K562 (cell line): ENCODE measurements around the gene OCA2. TPM values are rescaled to one million over a fixed set of nuclear protein-coding genes. Genes with fewer than 3 reads are reported as not detected.

Source experiments
- ATAC-seq: fragments of 200-7000 bp; cut with Tn5 transposase; 3 replicates; pipeline ENCODE4 v1.9.1; 2020; ENCODE audit warnings: moderate library complexity
- BruUV-seq: library from RNA; stranded (reverse); fragments of 400-500 nt; replicated peaks from 2 replicates; lab custom pipeline; 2021; lab: Mats Ljungman, UMichigan
- CTCF ChIA-PET: fragments of 300-600 bp; formaldehyde crosslinking; extraction: SDS; loops from one replicate; lab custom pipeline; 2021; ENCODE audit warnings: low intra/inter-chr PET ratio; lab: Yijun Ruan, JAX
- POLR2A ChIA-PET: fragments of 300-600, 350-650 bp; sonication (Branson Sonifier 250); formaldehyde crosslinking; extraction: SDS; loops from one replicate; lab custom pipeline; 2021; ENCODE audit warnings: antibody characterized with exemption, inconsistent platforms; lab: Yijun Ruan, JAX
- DNase-seq, 4 experiments: peaks; one replicate each; pipeline versions ENCODE4 v3.0.0 to v3.0.0-alpha.2; 2011 to 2018; ENCODE audit warnings: low spot score in 3 of 4, mixed read lengths in 3 of 4; ENCODE audit errors: extremely low read depth in 1 of 4
- FAIRE-seq: peaks from 2 replicates; lab custom pipeline; 2011; peaks lifted over from hg19 to GRCh38; lab: Jason Lieb, UNC
- H2AFZ ChIP-seq: 2 replicates; pipeline ENCODE4 v1.6.0; 2011; ENCODE audit warnings: low read depth, low read length, control low read depth, inconsistent platforms
- H3K27ac ChIP-seq: fragments of 200-600 bp; 3 replicates; pipeline ENCODE4 v1.8.0; 2011; ENCODE audit warnings: low read depth, mild to moderate bottlenecking, control low read depth, inconsistent platforms, low read length, moderate library complexity, mixed read lengths; ENCODE audit errors: extremely low read depth
- H3K27me3 ChIP-seq, 2 experiments: fragments of 300-600 bp in 1 of 2; 2 replicates in 1 of 2; 3 replicates in 1 of 2; pipeline versions ENCODE4 v1.6.0 to v1.8.0; 2011; ENCODE audit warnings: inconsistent platforms in 2 of 2, low read length in 2 of 2, mild to moderate bottlenecking in 1 of 2, mixed read lengths in 1 of 2, moderate library complexity in 1 of 2; ENCODE audit not compliant: control insufficient read depth in 2 of 2, insufficient read depth in 2 of 2
- H3K36me3 ChIP-seq: fragments of 300-600 bp; 3 replicates; pipeline ENCODE4 v1.8.0; 2011; ENCODE audit warnings: mild to moderate bottlenecking, low read length, inconsistent platforms; ENCODE audit not compliant: control insufficient read depth, insufficient read depth
- H3K4me1 ChIP-seq, 2 experiments: fragments of 200-600 bp in 1 of 2; replicated peaks in 1 of 2; 2 replicates in 1 of 2; 3 replicates in 1 of 2; pipeline versions ENCODE4 v1.5.1 to v1.8.0; 2011; ENCODE audit warnings: inconsistent platforms in 2 of 2, low read length in 2 of 2, mild to moderate bottlenecking in 1 of 2, mixed read lengths in 1 of 2, moderate library complexity in 1 of 2; ENCODE audit not compliant: control insufficient read depth in 2 of 2, insufficient read depth in 2 of 2
- H3K4me2 ChIP-seq: 2 replicates; pipeline ENCODE4 v1.6.1; 2011; ENCODE audit warnings: low read length, control low read depth, inconsistent platforms, mixed read lengths; ENCODE audit not compliant: insufficient read depth
- H3K4me3 ChIP-seq: fragments of 200-600 bp; sonication (generic), shearing (Covaris generic); 2 replicates; pipeline ENCODE4 v1.5.1; 2016; ENCODE audit warnings: control low read depth, inconsistent platforms
- H3K79me2 ChIP-seq: fragments of 200-600 bp; 3 replicates; pipeline ENCODE4 v1.8.0; 2011; ENCODE audit warnings: low read length, inconsistent platforms; ENCODE audit not compliant: control insufficient read depth, insufficient read depth
- H3K9ac ChIP-seq, 2 experiments: 2 replicates each; pipeline versions ENCODE4 v1.6.0 to v1.6.1; 2011; ENCODE audit warnings: low read depth in 2 of 2, low read length in 2 of 2, control low read depth in 1 of 2, inconsistent platforms in 1 of 2, mild to moderate bottlenecking in 1 of 2, mixed read lengths in 1 of 2; ENCODE audit not compliant: insufficient read depth in 1 of 2
- H3K9me1 ChIP-seq: one replicate; pipeline ENCODE4 v1.6.0; 2011; ENCODE audit warnings: inconsistent platforms, mild to moderate bottlenecking, low read length, moderate library complexity; ENCODE audit not compliant: control insufficient read depth, insufficient read depth
- H3K9me3 ChIP-seq: replicated peaks from 2 replicates; pipeline ENCODE4 v1.5.1; 2011; ENCODE audit warnings: low read depth, low read length, inconsistent platforms; ENCODE audit not compliant: control insufficient read depth, insufficient read depth
- H4K20me1 ChIP-seq: replicated peaks from 2 replicates; pipeline ENCODE4 v1.6.1; 2011; ENCODE audit warnings: low read length, inconsistent platforms, mixed read lengths; ENCODE audit not compliant: control insufficient read depth, insufficient read depth
- CBX5 ChIP-seq: IDR thresholded peaks from 2 replicates; pipeline ENCODE4 v1.6.1; 2014; ENCODE audit warnings: low read depth, borderline replicate concordance
- DACH1 ChIP-seq: fragments of 450-650 bp; IDR thresholded peaks from 2 replicates; pipeline ENCODE4 v1.6.1; 2018; ENCODE audit not compliant: partially characterized antibody
- ELF4 ChIP-seq: fragments of 450-650 bp; formaldehyde crosslinking; IDR thresholded peaks from 2 replicates; pipeline ENCODE4 v1.4.0; 2022; ENCODE audit warnings: missing genetic modification characterization
- FOSL1 ChIP-seq: fragments of 200-800 bp; sonication (Bioruptor generic); conservative IDR thresholded peaks from 2 replicates; pipeline ENCODE4 v1.6.1; 2016; ENCODE audit warnings: missing genetic modification characterization, missing compliant biosample characterization
- IFI16 ChIP-seq: fragments of 250-450 bp; sonication (Bioruptor Pico); IDR thresholded peaks from 2 replicates; pipeline ENCODE4 v2.1.2; 2022; ENCODE audit warnings: mild to moderate bottlenecking, inconsistent platforms
- KLF6 ChIP-seq: fragments of 250-450 bp; sonication (Bioruptor Pico); IDR thresholded peaks from 2 replicates; pipeline ENCODE4 v1.4.0; 2020; ENCODE audit warnings: mild to moderate bottlenecking, moderate library complexity, borderline replicate concordance
- MEIS2 ChIP-seq: fragments of 450-650 bp; IDR thresholded peaks from 2 replicates; pipeline ENCODE4 v1.6.1; 2014; ENCODE audit warnings: mild to moderate bottlenecking; ENCODE audit not compliant: partially characterized antibody
- PRPF4 ChIP-seq: fragments of 200-400 bp; formaldehyde crosslinking; IDR thresholded peaks from one replicate; pipeline ENCODE4 v1.6.1; 2017; ENCODE audit warnings: low read length, low read depth, mild to moderate bottlenecking; ENCODE audit not compliant: insufficient read depth, poor library complexity, severe bottlenecking
- RUNX1 ChIP-seq: sonication (generic); IDR thresholded peaks from 2 replicates; pipeline ENCODE4 v1.6.1; 2016; ENCODE audit warnings: antibody characterized with exemption, low read depth
- SMAD2 ChIP-seq: fragments of 150-350 bp; IDR thresholded peaks from 2 replicates; pipeline ENCODE4 v1.6.1; 2014; ENCODE audit warnings: low read depth, mild to moderate bottlenecking, low read length
- ZKSCAN3 ChIP-seq: fragments of 250-450 bp; sonication (Bioruptor Pico); IDR thresholded peaks from 2 replicates; pipeline ENCODE4 v1.4.0; 2020
- ZNF354B ChIP-seq: fragments of 250-450 bp; sonication (Bioruptor Pico); IDR thresholded peaks from 2 replicates; pipeline ENCODE4 v1.4.0; 2020
- ZNF561 ChIP-seq: fragments of 450-650 bp; formaldehyde crosslinking; conservative IDR thresholded peaks from 2 replicates; pipeline ENCODE4 v1.4.0; 2020; ENCODE audit warnings: mild to moderate bottlenecking, moderate library complexity
- WGBS: fragments of 100-300 bp; shearing (Covaris generic); methylation state at CpG from one replicate; pipeline ENCODE4 v1.1.6; 2016; ENCODE audit warnings: low coverage, mixed read lengths; ENCODE audit not compliant: insufficient coverage; ENCODE audit errors: missing lambda C conversion rate; 5-methylcytosine and 5-hydroxymethylcytosine counted together
- in situ Hi-C: fragments of 300-500 bp; cut with MboI; formaldehyde crosslinking; loops from 4 replicates; pipeline ENCODE4 v1.15.0; 2018; ENCODE audit warnings: inconsistent platforms, mixed read lengths
- intact Hi-C: fragments of 100-400 bp; cut with micrococcal nuclease; formaldehyde crosslinking; loops from 2 replicates; pipeline ENCODE4 v1.14.2; 2022
- polyA plus RNA-seq, 8 experiments: library from polyadenylated mRNA; depleted of rRNA in 4 of 8; stranded (reverse) in 5 of 8; unstranded in 3 of 8; fragments of >200 nt; fragmentation: Nextera tagmentation in 2 of 8; fragmentation: Illumina TruSeq in 1 of 8; extraction: Ambion mirVana in 2 of 8; extraction: Trizol in 1 of 8; gene quantifications; 2 replicates each; pipeline versions ENCODE4 v1.2.1 to v1.2.3, GENCODE V29; 2011 to 2014; ENCODE audit warnings: inconsistent platforms in 1 of 8, missing spikeins in 1 of 8
- total RNA-seq, 7 experiments: library from RNA; depleted of rRNA in 6 of 7; stranded (reverse); fragments of >200 nt in 6 of 7; fragmentation: Illumina TruSeq in 2 of 7; extraction: Trizol in 2 of 7; gene quantifications; 2 replicates each; pipeline versions ENCODE4 v1.2.1 to v1.2.3, GENCODE V29; 2011 to 2021; ENCODE audit warnings: low replicate concordance in 1 of 7
- TF ChIP-seq, protein P1 (sequence below): fragments of 450-650 bp; formaldehyde crosslinking; IDR thresholded peaks from 2 replicates; pipeline ENCODE4 v1.4.0; 2020; ENCODE audit warnings: mild to moderate bottlenecking, moderate library complexity

The OCA2 gene
- total and polyA plus RNA-seq, 9 of the 15 experiments (the other 6 are each of a cell fraction or from before 2014, with no cell fraction given) = 0.07 to 0.59 (median 0.17) TPM; not detected in 1

DNA sequence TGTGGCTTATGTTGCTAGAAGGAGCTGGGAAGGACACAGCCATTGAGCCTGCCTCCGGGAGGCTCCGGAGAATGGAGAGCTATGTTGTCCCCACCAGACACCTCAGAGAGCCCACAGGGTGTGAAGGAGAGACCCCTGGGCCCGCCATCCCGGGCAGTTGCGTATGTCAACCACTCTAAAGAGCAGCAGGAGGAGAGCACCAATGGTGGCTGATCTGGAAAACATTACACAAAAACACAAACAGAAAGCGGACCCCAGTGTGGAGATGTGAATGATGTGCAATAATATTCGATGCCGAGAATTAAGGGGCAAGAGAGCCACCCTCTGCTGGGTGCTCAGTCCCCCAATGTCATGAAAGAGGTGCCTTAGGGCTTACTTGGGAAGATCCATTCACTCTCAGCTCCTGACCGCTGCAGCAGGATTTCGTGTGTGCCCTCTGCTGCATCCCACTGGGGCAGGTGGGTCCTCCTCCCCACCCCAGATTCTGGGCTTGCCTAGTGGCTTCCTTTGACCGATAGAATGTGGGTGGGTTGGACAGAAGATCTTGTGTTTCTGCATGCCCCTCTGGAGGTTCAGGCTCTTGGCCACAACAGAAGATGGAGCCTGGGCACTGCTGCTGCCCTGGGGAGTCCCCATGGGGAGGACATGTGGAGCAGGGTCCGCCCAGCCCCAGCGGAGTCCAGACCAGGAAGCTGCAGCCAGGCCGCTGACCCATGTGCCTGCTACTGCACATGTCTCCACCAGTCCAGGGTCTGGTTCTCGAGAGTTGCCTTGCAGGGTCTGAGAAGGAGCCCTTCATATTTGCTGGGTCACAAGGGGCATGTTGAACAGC is 245.3 kb downstream of the OCA2 start:
- Histone ChIP-seq H3K9ac (no peak overlapping the region), H3K36me3 (no peaks in the 10 kb centered on the region), H3K27ac (no peak overlapping the region), H3K9me3 (no peaks in the 10 kb centered on the region), H4K20me1 (no peaks in the 10 kb centered on the region), H3K27me3 (peaks cover 0 to 18% of the 10 kb centered on the region in 2 experiments; a peak in 1 of 5 replicates), H3K4me3 (no peak overlapping the region), H3K9me1 (no peaks in the 10 kb centered on the region), H3K4me2 (no peak overlapping the region), H2AFZ (no peak overlapping the region), H3K4me1 (no peaks in the 10 kb centered on the region), H3K79me2 (no peaks in the 10 kb centered on the region)
- ChIA-PET CTCF (no interaction called here), POLR2A (interaction anchor here (1.0 kb wide), 1 partner anchor 24 kb away, joined by 4 read pairs; no protein-coding TSS in a partner anchor)
- ATAC-seq = no peak
- WGBS = 2% methylated on average over 15 of the region's 15 CpGs
- BruUV-seq = no TSS peak
- TF ChIP-seq ZKSCAN3 (CRISPR knock-in tag) (no peak), CBX5 (no peak), MEIS2 (no peak), ZNF354B (CRISPR knock-in tag) (no peak), FOSL1 (tag) (no peak), DACH1 (no peak), ELF4 (CRISPR knock-in tag) (no peak), SMAD2 (no peak), IFI16 (no peak), KLF6 (CRISPR knock-in tag) (no peak), RUNX1 (no peak), ZNF561 (CRISPR knock-in tag) (no peak), PRPF4 (no peak)
- TF ChIP-seq, protein P1, sequence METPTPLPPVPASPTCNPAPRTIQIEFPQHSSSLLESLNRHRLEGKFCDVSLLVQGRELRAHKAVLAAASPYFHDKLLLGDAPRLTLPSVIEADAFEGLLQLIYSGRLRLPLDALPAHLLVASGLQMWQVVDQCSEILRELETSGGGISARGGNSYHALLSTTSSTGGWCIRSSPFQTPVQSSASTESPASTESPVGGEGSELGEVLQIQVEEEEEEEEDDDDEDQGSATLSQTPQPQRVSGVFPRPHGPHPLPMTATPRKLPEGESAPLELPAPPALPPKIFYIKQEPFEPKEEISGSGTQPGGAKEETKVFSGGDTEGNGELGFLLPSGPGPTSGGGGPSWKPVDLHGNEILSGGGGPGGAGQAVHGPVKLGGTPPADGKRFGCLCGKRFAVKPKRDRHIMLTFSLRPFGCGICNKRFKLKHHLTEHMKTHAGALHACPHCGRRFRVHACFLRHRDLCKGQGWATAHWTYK (CRISPR knock-in tag) = no peak
- FAIRE-seq = no peak
- intact Hi-C loops = no loop called here
- in situ Hi-C loops = no loop called here
- DNase-seq = no peak
